Muscle of leg (tissue), 11 donors: ENCODE data around the gene CELA3A. TPM values are rescaled to one million over a fixed set of nuclear protein-coding genes. Genes with fewer than 3 reads are reported as not detected.
"Not testable (repeated sequence)": the region's sequence is repeated elsewhere in the genome, so short reads cannot be mapped to it uniquely, and the experiment has no call there.

Experiments
- DNase-seq: peaks from one replicate; pipeline ENCODE4 v3.0.0; 2013
- H3K27ac ChIP-seq: one replicate; pipeline ENCODE4 v1.5.1; 2013; ENCODE audit warnings: mild to moderate bottlenecking, low read length, control low read depth
- H3K27me3 ChIP-seq: one replicate; pipeline ENCODE4 v1.6.1; 2013; ENCODE audit warnings: low read length; ENCODE audit not compliant: control insufficient read depth, insufficient read depth
- H3K36me3 ChIP-seq: one replicate; pipeline ENCODE4 v1.6.1; 2013; ENCODE audit warnings: low read length; ENCODE audit not compliant: control insufficient read depth, insufficient read depth
- H3K4me1 ChIP-seq: one replicate; pipeline ENCODE4 v1.6.1; 2013; ENCODE audit warnings: low read length; ENCODE audit not compliant: control insufficient read depth, insufficient read depth
- H3K4me3 ChIP-seq: one replicate; pipeline ENCODE4 v1.5.1; 2013; ENCODE audit warnings: low read length, control low read depth
- H3K9me3 ChIP-seq: replicated peaks from 2 replicates; pipeline ENCODE4 v1.6.1; 2013; ENCODE audit warnings: low read depth, low read length; ENCODE audit not compliant: control insufficient read depth
- WGBS: methylation state at CpG from one replicate; pipeline ENCODE4 v1.1.5; 2013; ENCODE audit warnings: missing lambda C conversion rate; ENCODE audit not compliant: insufficient coverage; 5-methylcytosine and 5-hydroxymethylcytosine counted together
- polyA plus RNA-seq, 8 donors: library from polyadenylated mRNA; unstranded; fragments of 120-200 nt; gene quantifications; one replicate each; pipeline versions ENCODE4 v1.2.1 to v1.2.3, GENCODE V29; 2013; ENCODE audit warnings: inconsistent platforms in 1 of 8, low replicate concordance in 1 of 8; ENCODE audit not compliant: insufficient read length in 8 of 8, insufficient read depth in 1 of 8
- total RNA-seq: library from RNA; stranded (reverse); fragments of 120-200 nt; gene quantifications from one replicate; pipeline ENCODE4 v1.2.4, GENCODE V29; 2013

Gene CELA3A
- total and polyA plus RNA-seq, 9 donors = 0.21 to 1.2 (median 0.79) TPM; not detected in 5

- H3K27me3 ChIP-seq = no peaks in the 10 kb centered on the region
- peak overlapping the region; percentile 69 for H3K27ac ChIP-seq
- WGBS = 92% methylated on average over 2 of the region's 8 CpGs
- peak; percentile 60 for DNase-seq
- H3K4me1 ChIP-seq = peaks cover 9% of the 10 kb centered on the region
- no peaks in the 10 kb centered on the region for H3K9me3 ChIP-seq
- H3K4me3 ChIP-seq = no peak overlapping the region
- no peaks in the 10 kb centered on the region for H3K36me3 ChIP-seq
These were observed 29.9 kb downstream of the CELA3A start for GRCh38 chr1:22031214-22031962.

GRCh38 chr1:22034834-22035233, 33.4 kb downstream of the CELA3A start:
- not testable (repeated sequence) for H3K27ac ChIP-seq, H3K9me3 ChIP-seq, DNase-seq, H3K27me3 ChIP-seq, H3K4me3 ChIP-seq, H3K36me3 ChIP-seq
- 0% methylated on average over 1 of the region's 5 CpGs for WGBS
- peaks cover 33% of the 10 kb centered on the region for H3K4me1 ChIP-seq

- H3K27ac ChIP-seq = peak overlapping the region; percentile 91
- no peak overlapping the region for H3K4me3 ChIP-seq
- no peaks in the 10 kb centered on the region for H3K9me3 ChIP-seq
- no peaks in the 10 kb centered on the region for H3K36me3 ChIP-seq
- peaks cover 35% of the 10 kb centered on the region for H3K4me1 ChIP-seq
- H3K27me3 ChIP-seq = no peaks in the 10 kb centered on the region
- WGBS = no CpG with 5 or more reads among the region's 7 CpGs
- DNase-seq = no peak
These were observed 36.1 kb downstream of the CELA3A start for GRCh38 chr1:22037520-22037919.

GRCh38 chr1:22038036-22038435, 36.6 kb downstream of the CELA3A start:
- no peaks in the 10 kb centered on the region for H3K27me3 ChIP-seq
- no peaks in the 10 kb centered on the region for H3K9me3 ChIP-seq
- H3K36me3 ChIP-seq = no peaks in the 10 kb centered on the region
- no peak overlapping the region for H3K4me3 ChIP-seq
- DNase-seq = peak; percentile 80
- H3K4me1 ChIP-seq = peaks cover 35% of the 10 kb centered on the region
- H3K27ac ChIP-seq = peak overlapping the region; percentile 91
- WGBS = 72% methylated on average over 5 of the region's 5 CpGs

- Histone ChIP-seq H3K4me1 (peaks cover 35% of the 10 kb centered on the region), H3K36me3 (no peaks in the 10 kb centered on the region), H3K27ac (peak overlapping the region; percentile 78), H3K9me3 (no peaks in the 10 kb centered on the region), H3K4me3 (no peak overlapping the region), H3K27me3 (no peaks in the 10 kb centered on the region)
- 10% methylated on average over 2 of the region's 6 CpGs for WGBS
- peak; percentile 82 for DNase-seq
These were observed 38.3 kb downstream of the CELA3A start for GRCh38 chr1:22039594-22040285.

GRCh38 chr1:22040286-22040623, 38.8 kb downstream of the CELA3A start:
- WGBS = 78% methylated on average over 2 of the region's 5 CpGs
- H3K27me3 ChIP-seq = no peaks in the 10 kb centered on the region
- no peaks in the 10 kb centered on the region for H3K36me3 ChIP-seq
- peak overlapping the region; percentile 78 for H3K27ac ChIP-seq
- no peak overlapping the region for H3K4me3 ChIP-seq
- H3K9me3 ChIP-seq = no peaks in the 10 kb centered on the region
- DNase-seq = no peak
- peaks cover 35% of the 10 kb centered on the region for H3K4me1 ChIP-seq

- H3K27ac ChIP-seq = no peak overlapping the region
- 69% methylated on average over 1 of the region's 1 CpG for WGBS
These were observed 40.0 kb downstream of the CELA3A start for GRCh38 chr1:22041505-22041904.

GRCh38 chr1:22043198-22043769, 41.8 kb downstream of the CELA3A start:
- no CpG with 5 or more reads among the region's 3 CpGs for WGBS
- Histone ChIP-seq H3K4me3 (no peak overlapping the region), H3K27ac (no peak overlapping the region), H3K27me3 (no peaks in the 10 kb centered on the region), H3K9me3 (peaks cover 5% of the 10 kb centered on the region), H3K4me1 (peaks cover 21% of the 10 kb centered on the region), H3K36me3 (no peaks in the 10 kb centered on the region)
- no peak for DNase-seq

More at GRCh38 chr1:22041505-22041904, 40.0 kb downstream of the CELA3A start:
- no peaks in the 10 kb centered on the region for H3K36me3 ChIP-seq
- H3K9me3 ChIP-seq = peaks cover 5% of the 10 kb centered on the region
- H3K4me3 ChIP-seq = no peak overlapping the region
- H3K27me3 ChIP-seq = no peaks in the 10 kb centered on the region
- no peak for DNase-seq
- peaks cover 35% of the 10 kb centered on the region for H3K4me1 ChIP-seq

GRCh38 chr1:22044690-22045420, 43.4 kb downstream of the CELA3A start:
- WGBS = 50% methylated on average over 2 of the region's 3 CpGs
- Histone ChIP-seq H3K27me3 (no peaks in the 10 kb centered on the region), H3K27ac (no peak overlapping the region), H3K4me3 (no peak overlapping the region), H3K36me3 (no peaks in the 10 kb centered on the region), H3K9me3 (peaks cover 5% of the 10 kb centered on the region), H3K4me1 (peaks cover 8% of the 10 kb centered on the region)
- DNase-seq = no peak
